GM18502 (cell line): ENCODE data around the gene CCDC13.
"Not testable (repeated sequence)": the region's sequence is repeated elsewhere in the genome, so short reads cannot be mapped to it uniquely, and the experiment has no call there.

Experiments
- ATAC-seq: cut with Tn5 transposase; IDR thresholded peaks from one replicate; pipeline ENCODE4 v1.9.1; 2021; ENCODE audit warnings: mild to moderate bottlenecking; ENCODE audit not compliant: unreplicated experiment, poor library complexity

The CCDC13 gene

GRCh38 chr3:42772670-42773408 lies at the start of gene CCDC13:
TSS of gene CCDC13 (minus strand) at chr3:42773253. CDS start at chr3:42758345, 14,908 bp downstream.
- ATAC-seq, result peak; percentile 97

GRCh38 chr3:42822828-42823227 lies 49.8 kb upstream of the CCDC13 start:
- no peak for ATAC-seq

- ATAC-seq, result no peak
Measured at GRCh38 chr3:42820746-42821051, 47.6 kb upstream of the CCDC13 start.

- ATAC-seq, result no peak
Measured at GRCh38 chr3:42819351-42819965, 46.4 kb upstream of the CCDC13 start.

GRCh38 chr3:42815826-42816225 lies 42.8 kb upstream of the CCDC13 start:
- ATAC-seq, result no peak

- ATAC-seq, result no peak
Measured at GRCh38 chr3:42814914-42815507, 42.0 kb upstream of the CCDC13 start.

- ATAC-seq, result no peak
Measured at GRCh38 chr3:42814246-42814645, 41.2 kb upstream of the CCDC13 start.

GRCh38 chr3:42811118-42811883 lies 38.2 kb upstream of the CCDC13 start:
- ATAC-seq, result not testable (repeated sequence)

- ATAC-seq, result not testable (repeated sequence)
Measured at GRCh38 chr3:42810706-42811105, 37.7 kb upstream of the CCDC13 start.

GRCh38 chr3:42809202-42809601 lies 36.1 kb upstream of the CCDC13 start, which contains the start of gene ACKR2:
TSS of gene ACKR2 (plus strand) at chr3:42809445. CDS start at chr3:42864503, 55,058 bp downstream.
- no peak for ATAC-seq

GRCh38 chr3:42807929-42808328 lies 34.9 kb upstream of the CCDC13 start:
- ATAC-seq, result no peak

GRCh38 chr3:42805141-42805821 lies 32.2 kb upstream of the CCDC13 start:
- ATAC-seq, result no peak

- ATAC-seq, result no peak
Measured at GRCh38 chr3:42804831-42805132, 31.7 kb upstream of the CCDC13 start.

GRCh38 chr3:42804106-42804830 lies 31.2 kb upstream of the CCDC13 start, which contains the start of gene HIGD1A:
TSS of gene HIGD1A (minus strand) at chr3:42804490. CDS start at chr3:42794253, 10,237 bp downstream.
- peak; percentile 99 for ATAC-seq

- peak; percentile 24 for ATAC-seq
Measured at GRCh38 chr3:42803414-42804105, 30.5 kb upstream of the CCDC13 start.

- no peak for ATAC-seq
Measured at GRCh38 chr3:42802876-42803413, 29.9 kb upstream of the CCDC13 start.

- ATAC-seq, result no peak
Measured at GRCh38 chr3:42801784-42802183, 28.7 kb upstream of the CCDC13 start.

GRCh38 chr3:42801048-42801620 lies 28.1 kb upstream of the CCDC13 start:
- ATAC-seq, result no peak

- ATAC-seq, result no peak
Measured at GRCh38 chr3:42800251-42800650, 27.2 kb upstream of the CCDC13 start.
